Measurements from ENCODE around the gene RUNX2. TPM values are rescaled to one million over a fixed set of nuclear protein-coding genes. Genes with fewer than 3 reads are reported as not detected.

Gene RUNX2
- total and polyA plus RNA-seq, 2 experiments from 2014 or later = 0.66 to 1.7 TPM

DNA sequence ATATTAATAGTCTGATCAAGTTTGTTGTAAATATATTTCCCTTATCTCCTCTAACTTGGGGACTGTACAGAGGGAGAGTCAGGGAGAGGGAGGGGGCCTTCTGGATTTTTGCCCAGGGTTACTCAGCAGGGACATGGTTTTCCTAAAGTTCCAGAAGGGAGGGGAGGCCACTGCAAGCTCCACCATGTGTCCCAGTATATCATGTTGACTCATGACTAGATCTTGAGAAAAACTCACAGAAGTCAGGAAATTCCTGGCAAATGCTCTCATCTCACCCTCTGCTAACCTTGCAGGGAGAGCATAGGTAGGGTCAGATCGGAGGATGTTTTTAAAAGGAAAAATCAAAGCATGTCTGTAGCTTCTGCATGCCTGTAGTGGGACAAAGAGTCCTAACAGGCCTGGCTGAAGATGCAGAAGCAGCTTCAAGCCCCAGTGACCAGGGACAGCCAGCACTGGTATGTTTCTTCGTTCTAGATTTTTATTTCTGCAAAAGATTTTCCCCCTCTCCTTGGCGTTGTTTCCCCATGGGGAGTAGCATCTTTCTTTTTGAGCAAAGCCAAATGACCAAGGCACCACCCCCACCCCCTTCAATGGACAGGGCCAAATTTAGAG lies 322.5 kb downstream of the RUNX2 start:
- peaks cover 6% of the 10 kb centered on the region; the same call in 1 of the 2 replicates for H3K9me2 ChIP-seq (ENCODE audit: insufficient read depth)
- H3K4me1 ChIP-seq (ENCODE audit: insufficient read depth) = no peaks in the 10 kb centered on the region
- H3K4me3 ChIP-seq = no peak overlapping the region
- DNase-seq (ENCODE audit: low spot score) = no peak
- no peak overlapping the region for H3K4me2 ChIP-seq
- Mint-ChIP-seq H3K27ac (no peak overlapping the region), H3K4me1 (peaks cover 7% of the 10 kb centered on the region), H3K4me3 (no peak overlapping the region), H3K9me3 (no peaks in the 10 kb centered on the region), H3K27me3 (ENCODE audit: insufficient read depth, low read depth, poor library complexity) (peaks cover 7% of the 10 kb centered on the region), H3K36me3 (ENCODE audit: low read depth) (no peaks in the 10 kb centered on the region)
- no peaks in the 10 kb centered on the region for H3K27me3 ChIP-seq (ENCODE audit: insufficient read depth)
- no peaks in the 10 kb centered on the region for H3K36me3 ChIP-seq (ENCODE audit: insufficient read depth)
- TF ChIP-seq, protein P1, sequence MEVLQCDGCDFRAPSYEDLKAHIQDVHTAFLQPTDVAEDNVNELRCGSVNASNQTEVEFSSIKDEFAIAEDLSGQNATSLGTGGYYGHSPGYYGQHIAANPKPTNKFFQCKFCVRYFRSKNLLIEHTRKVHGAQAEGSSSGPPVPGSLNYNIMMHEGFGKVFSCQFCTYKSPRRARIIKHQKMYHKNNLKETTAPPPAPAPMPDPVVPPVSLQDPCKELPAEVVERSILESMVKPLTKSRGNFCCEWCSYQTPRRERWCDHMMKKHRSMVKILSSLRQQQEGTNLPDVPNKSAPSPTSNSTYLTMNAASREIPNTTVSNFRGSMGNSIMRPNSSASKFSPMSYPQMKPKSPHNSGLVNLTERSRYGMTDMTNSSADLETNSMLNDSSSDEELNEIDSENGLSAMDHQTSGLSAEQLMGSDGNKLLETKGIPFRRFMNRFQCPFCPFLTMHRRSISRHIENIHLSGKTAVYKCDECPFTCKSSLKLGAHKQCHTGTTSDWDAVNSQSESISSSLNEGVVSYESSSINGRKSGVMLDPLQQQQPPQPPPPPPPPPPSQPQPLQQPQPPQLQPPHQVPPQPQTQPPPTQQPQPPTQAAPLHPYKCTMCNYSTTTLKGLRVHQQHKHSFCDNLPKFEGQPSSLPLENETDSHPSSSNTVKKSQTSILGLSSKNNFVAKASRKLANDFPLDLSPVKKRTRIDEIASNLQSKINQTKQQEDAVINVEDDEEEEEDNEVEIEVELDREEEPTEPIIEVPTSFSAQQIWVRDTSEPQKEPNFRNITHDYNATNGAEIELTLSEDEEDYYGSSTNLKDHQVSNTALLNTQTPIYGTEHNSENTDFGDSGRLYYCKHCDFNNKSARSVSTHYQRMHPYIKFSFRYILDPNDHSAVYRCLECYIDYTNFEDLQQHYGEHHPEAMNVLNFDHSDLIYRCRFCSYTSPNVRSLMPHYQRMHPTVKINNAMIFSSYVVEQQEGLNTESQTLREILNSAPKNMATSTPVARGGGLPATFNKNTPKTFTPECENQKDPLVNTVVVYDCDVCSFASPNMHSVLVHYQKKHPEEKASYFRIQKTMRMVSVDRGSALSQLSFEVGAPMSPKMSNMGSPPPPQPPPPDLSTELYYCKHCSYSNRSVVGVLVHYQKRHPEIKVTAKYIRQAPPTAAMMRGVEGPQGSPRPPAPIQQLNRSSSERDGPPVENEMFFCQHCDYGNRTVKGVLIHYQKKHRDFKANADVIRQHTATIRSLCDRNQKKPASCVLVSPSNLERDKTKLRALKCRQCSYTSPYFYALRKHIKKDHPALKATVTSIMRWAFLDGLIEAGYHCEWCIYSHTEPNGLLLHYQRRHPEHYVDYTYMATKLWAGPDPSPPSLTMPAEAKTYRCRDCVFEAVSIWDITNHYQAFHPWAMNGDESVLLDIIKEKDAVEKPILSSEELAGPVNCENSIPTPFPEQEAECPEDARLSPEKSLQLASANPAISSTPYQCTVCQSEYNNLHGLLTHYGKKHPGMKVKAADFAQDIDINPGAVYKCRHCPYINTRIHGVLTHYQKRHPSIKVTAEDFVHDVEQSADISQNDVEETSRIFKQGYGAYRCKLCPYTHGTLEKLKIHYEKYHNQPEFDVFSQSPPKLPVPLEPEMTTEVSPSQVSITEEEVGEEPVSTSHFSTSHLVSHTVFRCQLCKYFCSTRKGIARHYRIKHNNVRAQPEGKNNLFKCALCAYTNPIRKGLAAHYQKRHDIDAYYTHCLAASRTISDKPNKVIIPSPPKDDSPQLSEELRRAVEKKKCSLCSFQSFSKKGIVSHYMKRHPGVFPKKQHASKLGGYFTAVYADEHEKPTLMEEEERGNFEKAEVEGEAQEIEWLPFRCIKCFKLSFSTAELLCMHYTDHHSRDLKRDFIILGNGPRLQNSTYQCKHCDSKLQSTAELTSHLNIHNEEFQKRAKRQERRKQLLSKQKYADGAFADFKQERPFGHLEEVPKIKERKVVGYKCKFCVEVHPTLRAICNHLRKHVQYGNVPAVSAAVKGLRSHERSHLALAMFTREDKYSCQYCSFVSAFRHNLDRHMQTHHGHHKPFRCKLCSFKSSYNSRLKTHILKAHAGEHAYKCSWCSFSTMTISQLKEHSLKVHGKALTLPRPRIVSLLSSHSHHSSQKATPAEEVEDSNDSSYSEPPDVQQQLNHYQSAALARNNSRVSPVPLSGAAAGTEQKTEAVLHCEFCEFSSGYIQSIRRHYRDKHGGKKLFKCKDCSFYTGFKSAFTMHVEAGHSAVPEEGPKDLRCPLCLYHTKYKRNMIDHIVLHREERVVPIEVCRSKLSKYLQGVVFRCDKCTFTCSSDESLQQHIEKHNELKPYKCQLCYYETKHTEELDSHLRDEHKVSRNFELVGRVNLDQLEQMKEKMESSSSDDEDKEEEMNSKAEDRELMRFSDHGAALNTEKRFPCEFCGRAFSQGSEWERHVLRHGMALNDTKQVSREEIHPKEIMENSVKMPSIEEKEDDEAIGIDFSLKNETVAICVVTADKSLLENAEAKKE (CRISPR knock-in tag; IDR thresholded peaks at IDR 0.05) = no peak
- TF ChIP-seq ZNF114 (CRISPR knock-in tag; IDR thresholded peaks at IDR 0.05) (no peak), CTCF (conservative IDR thresholded peaks at IDR 0.05; ENCODE audit: low read depth in 2 of 2) (no peak), CREB1 (CRISPR knock-in tag; IDR thresholded peaks at IDR 0.05; ENCODE audit: low read depth) (no peak)
- TF ChIP-seq, protein P2, sequence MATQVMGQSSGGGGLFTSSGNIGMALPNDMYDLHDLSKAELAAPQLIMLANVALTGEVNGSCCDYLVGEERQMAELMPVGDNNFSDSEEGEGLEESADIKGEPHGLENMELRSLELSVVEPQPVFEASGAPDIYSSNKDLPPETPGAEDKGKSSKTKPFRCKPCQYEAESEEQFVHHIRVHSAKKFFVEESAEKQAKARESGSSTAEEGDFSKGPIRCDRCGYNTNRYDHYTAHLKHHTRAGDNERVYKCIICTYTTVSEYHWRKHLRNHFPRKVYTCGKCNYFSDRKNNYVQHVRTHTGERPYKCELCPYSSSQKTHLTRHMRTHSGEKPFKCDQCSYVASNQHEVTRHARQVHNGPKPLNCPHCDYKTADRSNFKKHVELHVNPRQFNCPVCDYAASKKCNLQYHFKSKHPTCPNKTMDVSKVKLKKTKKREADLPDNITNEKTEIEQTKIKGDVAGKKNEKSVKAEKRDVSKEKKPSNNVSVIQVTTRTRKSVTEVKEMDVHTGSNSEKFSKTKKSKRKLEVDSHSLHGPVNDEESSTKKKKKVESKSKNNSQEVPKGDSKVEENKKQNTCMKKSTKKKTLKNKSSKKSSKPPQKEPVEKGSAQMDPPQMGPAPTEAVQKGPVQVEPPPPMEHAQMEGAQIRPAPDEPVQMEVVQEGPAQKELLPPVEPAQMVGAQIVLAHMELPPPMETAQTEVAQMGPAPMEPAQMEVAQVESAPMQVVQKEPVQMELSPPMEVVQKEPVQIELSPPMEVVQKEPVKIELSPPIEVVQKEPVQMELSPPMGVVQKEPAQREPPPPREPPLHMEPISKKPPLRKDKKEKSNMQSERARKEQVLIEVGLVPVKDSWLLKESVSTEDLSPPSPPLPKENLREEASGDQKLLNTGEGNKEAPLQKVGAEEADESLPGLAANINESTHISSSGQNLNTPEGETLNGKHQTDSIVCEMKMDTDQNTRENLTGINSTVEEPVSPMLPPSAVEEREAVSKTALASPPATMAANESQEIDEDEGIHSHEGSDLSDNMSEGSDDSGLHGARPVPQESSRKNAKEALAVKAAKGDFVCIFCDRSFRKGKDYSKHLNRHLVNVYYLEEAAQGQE (IDR thresholded peaks at IDR 0.05; ENCODE audit: unreplicated experiment) = no peak
- H3K27ac ChIP-seq (ENCODE audit: low read depth) = no peak overlapping the region
- no peaks in the 10 kb centered on the region for H4K20me1 ChIP-seq (replicated peaks; ENCODE audit: insufficient read depth)
- no peak overlapping the region for H2AFZ ChIP-seq
- H3F3A ChIP-seq (replicated peaks; ENCODE audit: low read depth) = no peaks in the 10 kb centered on the region
- ATAC-seq = no peak
- H3K79me2 ChIP-seq (replicated peaks; ENCODE audit: insufficient read depth) = no peaks in the 10 kb centered on the region
